GM23338 (cell line): ENCODE results near the gene ZNF641.

ENCODE experiments used
- CTCF ChIP-seq, 2 experiments: fragments of 200-600 bp in 1 of 2; sonication (generic) in 1 of 2; conservative IDR thresholded peaks; 2 replicates each; pipeline versions ENCODE4 v1.5.1 to v1.6.1; 2016 to 2017; ENCODE audit warnings: antibody characterized with exemption in 2 of 2, low read depth in 2 of 2, mild to moderate bottlenecking in 2 of 2, moderate library complexity in 1 of 2
- EZH2 ChIP-seq: fragments of 200-600 bp; sonication (generic); IDR thresholded peaks from one replicate; pipeline ENCODE4 v1.8.0; 2017; ENCODE audit warnings: antibody characterized with exemption, mild to moderate bottlenecking, low read depth; ENCODE audit not compliant: unreplicated experiment
- POLR2AphosphoS5 ChIP-seq: IDR thresholded peaks from 2 replicates; pipeline ENCODE4 v1.6.1; 2016; ENCODE audit warnings: antibody characterized with exemption, low read depth
- REST ChIP-seq: IDR thresholded peaks from one replicate; pipeline ENCODE4 v1.6.1; 2018; ENCODE audit warnings: antibody characterized with exemption; ENCODE audit not compliant: unreplicated experiment

- TF ChIP-seq EZH2 (no peak), CTCF (conservative IDR thresholded peaks at IDR 0.05; ENCODE audit: low read depth in 2 of 2) (no peak), POLR2AphosphoS5 (no peak), REST (no peak)
Observed at GRCh38 chr12:48388938-48389337, 38.2 kb upstream of the ZNF641 start.
